Endodermal cell (in vitro differentiated cells): Measurements from ENCODE around the gene PDK2. TPM values are rescaled to one million over a fixed set of nuclear protein-coding genes. Genes with fewer than 3 reads are reported as not detected.

Experiments
- DNase-seq: peaks from one replicate; pipeline ENCODE4 v3.0.0-alpha.2; 2017
- H3K27ac ChIP-seq: 2 replicates; pipeline ENCODE4 v1.5.1; 2013; ENCODE audit warnings: mild to moderate bottlenecking, low read depth, low read length, moderate library complexity
- H3K27me3 ChIP-seq: 2 replicates; pipeline ENCODE4 v1.6.1; 2013; ENCODE audit warnings: mild to moderate bottlenecking, low read length, moderate library complexity; ENCODE audit not compliant: insufficient read depth, control insufficient read depth, poor library complexity, severe bottlenecking
- H3K36me3 ChIP-seq: 2 replicates; pipeline ENCODE4 v1.7.0; 2013; ENCODE audit warnings: mild to moderate bottlenecking, low read length, moderate library complexity; ENCODE audit not compliant: control insufficient read depth, insufficient read depth
- H3K4me1 ChIP-seq: one replicate; pipeline ENCODE4 v1.7.0; 2013; ENCODE audit warnings: low read length; ENCODE audit not compliant: control insufficient read depth, insufficient read depth
- H3K4me3 ChIP-seq: 2 replicates; pipeline ENCODE4 v1.5.1; 2013; ENCODE audit warnings: mild to moderate bottlenecking, low read length, moderate library complexity
- H3K9ac ChIP-seq: 2 replicates; pipeline ENCODE4 v1.6.1; 2013; ENCODE audit warnings: mild to moderate bottlenecking, low read length, moderate library complexity; ENCODE audit not compliant: poor library complexity, severe bottlenecking; ENCODE audit errors: extremely low read depth
- H3K9me3 ChIP-seq: 2 replicates; pipeline ENCODE4 v1.6.1; 2013; ENCODE audit warnings: mild to moderate bottlenecking, low read length, moderate library complexity; ENCODE audit not compliant: control insufficient read depth
- H3K27ac Mint-ChIP-seq: 2 replicates; pipeline ENCODE4 v1.8.0; 2020; ENCODE audit warnings: mixed read lengths
- H3K27me3 Mint-ChIP-seq: 2 replicates; pipeline ENCODE4 v1.8.0; 2021; ENCODE audit warnings: mild to moderate bottlenecking, mixed read lengths; ENCODE audit not compliant: insufficient read depth
- H3K36me3 Mint-ChIP-seq: 2 replicates; pipeline ENCODE4 v1.8.0; 2020; ENCODE audit warnings: low read depth, mixed read lengths
- H3K4me1 Mint-ChIP-seq: 2 replicates; pipeline ENCODE4 v1.8.0; 2020; ENCODE audit warnings: mixed read lengths
- H3K4me3 Mint-ChIP-seq: 2 replicates; pipeline ENCODE4 v1.8.0; 2020; ENCODE audit warnings: mild to moderate bottlenecking, moderate library complexity, mixed read lengths
- H3K9me3 Mint-ChIP-seq: 2 replicates; pipeline ENCODE4 v1.8.0; 2020; ENCODE audit warnings: mild to moderate bottlenecking, mixed read lengths
- WGBS, 2 experiments: methylation state at CpG; one replicate each; pipeline versions ENCODE4 v1.1.5 to v1.1.7; 2013; ENCODE audit warnings: missing lambda C conversion rate in 2 of 2, mixed read lengths in 1 of 2; ENCODE audit not compliant: insufficient coverage in 1 of 2, insufficient read length in 1 of 2; 5-methylcytosine and 5-hydroxymethylcytosine counted together
- total RNA-seq, 2 donors: library from RNA; stranded (reverse); fragmentation: NEBNext Ultra II Directional in 1 of 2; extraction: Animal tissue kit (Norgen Biotek cat#: 25700) in 1 of 2; gene quantifications; 2 replicates in 1 of 2; 3 replicates in 1 of 2; pipeline ENCODE4 v1.2.1, GENCODE V29; 2021
- TF ChIP-seq, protein P1 (sequence below): fragments of 200-600 bp; sonication (generic); conservative IDR thresholded peaks from 2 replicates; pipeline ENCODE4 v1.5.0; 2021; ENCODE audit warnings: antibody characterized with exemption, mild to moderate bottlenecking

The PDK2 gene
- total RNA-seq, 2 donors from 2014 or later, result 23.0 to 24.2 TPM

DNA sequence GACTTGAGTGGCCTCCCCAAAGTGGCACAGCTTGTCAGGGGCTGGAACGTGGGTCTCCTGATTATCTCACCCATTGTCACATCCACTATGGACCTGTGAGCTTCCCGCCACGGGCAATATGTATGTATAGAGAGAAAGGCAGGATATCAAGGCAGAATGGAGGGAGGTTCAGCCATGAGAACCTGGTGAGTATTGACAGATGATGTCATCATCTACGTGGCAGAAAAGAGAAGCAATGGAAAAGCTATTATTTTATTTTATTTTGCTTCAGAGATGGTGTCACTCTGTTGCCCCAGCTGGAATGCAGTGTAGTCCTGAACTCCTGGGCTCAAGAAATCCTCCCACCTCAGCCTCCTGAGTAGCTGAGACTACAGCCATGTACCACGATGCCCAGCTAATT is 13.4 kb upstream of the PDK2 start:
- H3K27me3 Mint-ChIP-seq, result peaks cover 22% of the 10 kb centered on the region
- Histone ChIP-seq H3K9ac (no peak overlapping the region), H3K27ac (no peak overlapping the region), H3K36me3 (peaks cover 3% of the 10 kb centered on the region), H3K4me3 (no peak overlapping the region), H3K4me1 (no peaks in the 10 kb centered on the region), H3K27me3 (peaks cover 16% of the 10 kb centered on the region), H3K9me3 (no peaks in the 10 kb centered on the region)
- no peaks in the 10 kb centered on the region for H3K4me1 Mint-ChIP-seq
- peaks cover 13% of the 10 kb centered on the region for H3K36me3 Mint-ChIP-seq
- no peaks in the 10 kb centered on the region for H3K9me3 Mint-ChIP-seq
- no peak for DNase-seq
- TF ChIP-seq, protein P1, sequence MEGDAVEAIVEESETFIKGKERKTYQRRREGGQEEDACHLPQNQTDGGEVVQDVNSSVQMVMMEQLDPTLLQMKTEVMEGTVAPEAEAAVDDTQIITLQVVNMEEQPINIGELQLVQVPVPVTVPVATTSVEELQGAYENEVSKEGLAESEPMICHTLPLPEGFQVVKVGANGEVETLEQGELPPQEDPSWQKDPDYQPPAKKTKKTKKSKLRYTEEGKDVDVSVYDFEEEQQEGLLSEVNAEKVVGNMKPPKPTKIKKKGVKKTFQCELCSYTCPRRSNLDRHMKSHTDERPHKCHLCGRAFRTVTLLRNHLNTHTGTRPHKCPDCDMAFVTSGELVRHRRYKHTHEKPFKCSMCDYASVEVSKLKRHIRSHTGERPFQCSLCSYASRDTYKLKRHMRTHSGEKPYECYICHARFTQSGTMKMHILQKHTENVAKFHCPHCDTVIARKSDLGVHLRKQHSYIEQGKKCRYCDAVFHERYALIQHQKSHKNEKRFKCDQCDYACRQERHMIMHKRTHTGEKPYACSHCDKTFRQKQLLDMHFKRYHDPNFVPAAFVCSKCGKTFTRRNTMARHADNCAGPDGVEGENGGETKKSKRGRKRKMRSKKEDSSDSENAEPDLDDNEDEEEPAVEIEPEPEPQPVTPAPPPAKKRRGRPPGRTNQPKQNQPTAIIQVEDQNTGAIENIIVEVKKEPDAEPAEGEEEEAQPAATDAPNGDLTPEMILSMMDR, result no peak
- WGBS, 2 experiments, result 96 to 100% methylated on average over 2 to 4 of the region's 5 CpGs
- H3K27ac Mint-ChIP-seq, result no peak overlapping the region
- H3K4me3 Mint-ChIP-seq, result no peak overlapping the region

- Histone ChIP-seq H3K4me3 (no peak overlapping the region), H3K27me3 (no peaks in the 10 kb centered on the region), H3K9me3 (no peaks in the 10 kb centered on the region), H3K9ac (no peak overlapping the region), H3K4me1 (no peaks in the 10 kb centered on the region), H3K36me3 (no peaks in the 10 kb centered on the region), H3K27ac (no peak overlapping the region)
- Mint-ChIP-seq H3K27ac (no peak overlapping the region), H3K36me3 (no peaks in the 10 kb centered on the region), H3K4me3 (no peak overlapping the region), H3K27me3 (peaks cover 11% of the 10 kb centered on the region), H3K9me3 (no peaks in the 10 kb centered on the region), H3K4me1 (no peaks in the 10 kb centered on the region)
- 64 to 80% methylated on average over 4 to 10 of the region's 10 CpGs for WGBS, 2 experiments
- TF ChIP-seq, protein P1, result peak; percentile 99
- peak; percentile 99 for DNase-seq
These were observed 7.8 kb upstream of the PDK2 start for GRCh38 chr17:50087246-50087911.

GRCh38 chr17:50087912-50088405 is 7.2 kb upstream of the PDK2 start:
- no peaks in the 10 kb centered on the region for H3K4me1 ChIP-seq
- no peaks in the 10 kb centered on the region for H3K27me3 ChIP-seq
- Mint-ChIP-seq H3K4me1 (no peaks in the 10 kb centered on the region), H3K27ac (no peak overlapping the region), H3K27me3 (peaks cover 15% of the 10 kb centered on the region), H3K9me3 (no peaks in the 10 kb centered on the region), H3K36me3 (no peaks in the 10 kb centered on the region), H3K4me3 (no peak overlapping the region)
- no peaks in the 10 kb centered on the region for H3K9me3 ChIP-seq
- TF ChIP-seq, protein P1, result no peak
- no peak overlapping the region for H3K27ac ChIP-seq
- 94% methylated on average over 9 to 19 of the region's 19 CpGs for whole genome bisulfite sequencing, 2 experiments
- H3K4me3 ChIP-seq, result no peak overlapping the region
- no peak overlapping the region for H3K9ac ChIP-seq
- no peaks in the 10 kb centered on the region for H3K36me3 ChIP-seq
- no peak for DNase-seq
